ENCODE data around the gene CDH4.
A peak's percentile ranks its signal among the peaks of the same experiment; 100 is the strongest.

The CDH4 gene

GRCh38 chr20:61948586-61949362, 696.7 kb downstream of the CDH4 start:
- DNase-seq, result no peak

DNA sequence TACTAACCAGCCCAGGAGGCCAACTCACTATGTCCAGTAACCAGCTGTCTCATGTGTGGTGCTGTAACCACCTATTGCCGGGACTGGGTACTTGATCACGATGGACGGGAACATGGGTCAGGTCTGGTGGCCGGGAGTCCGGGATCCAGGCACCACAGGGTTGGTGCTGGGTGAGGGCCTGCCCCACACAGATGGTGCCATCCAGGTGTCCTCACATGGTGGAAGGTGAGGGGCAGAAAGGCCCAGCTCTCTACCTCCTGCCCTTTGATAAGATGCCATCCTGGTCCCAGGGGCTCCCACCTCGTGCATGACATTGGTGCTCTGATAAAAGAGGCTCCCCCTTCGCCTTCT, 697.3 kb downstream of the CDH4 start:
- DNase-seq, result no peak

DNA sequence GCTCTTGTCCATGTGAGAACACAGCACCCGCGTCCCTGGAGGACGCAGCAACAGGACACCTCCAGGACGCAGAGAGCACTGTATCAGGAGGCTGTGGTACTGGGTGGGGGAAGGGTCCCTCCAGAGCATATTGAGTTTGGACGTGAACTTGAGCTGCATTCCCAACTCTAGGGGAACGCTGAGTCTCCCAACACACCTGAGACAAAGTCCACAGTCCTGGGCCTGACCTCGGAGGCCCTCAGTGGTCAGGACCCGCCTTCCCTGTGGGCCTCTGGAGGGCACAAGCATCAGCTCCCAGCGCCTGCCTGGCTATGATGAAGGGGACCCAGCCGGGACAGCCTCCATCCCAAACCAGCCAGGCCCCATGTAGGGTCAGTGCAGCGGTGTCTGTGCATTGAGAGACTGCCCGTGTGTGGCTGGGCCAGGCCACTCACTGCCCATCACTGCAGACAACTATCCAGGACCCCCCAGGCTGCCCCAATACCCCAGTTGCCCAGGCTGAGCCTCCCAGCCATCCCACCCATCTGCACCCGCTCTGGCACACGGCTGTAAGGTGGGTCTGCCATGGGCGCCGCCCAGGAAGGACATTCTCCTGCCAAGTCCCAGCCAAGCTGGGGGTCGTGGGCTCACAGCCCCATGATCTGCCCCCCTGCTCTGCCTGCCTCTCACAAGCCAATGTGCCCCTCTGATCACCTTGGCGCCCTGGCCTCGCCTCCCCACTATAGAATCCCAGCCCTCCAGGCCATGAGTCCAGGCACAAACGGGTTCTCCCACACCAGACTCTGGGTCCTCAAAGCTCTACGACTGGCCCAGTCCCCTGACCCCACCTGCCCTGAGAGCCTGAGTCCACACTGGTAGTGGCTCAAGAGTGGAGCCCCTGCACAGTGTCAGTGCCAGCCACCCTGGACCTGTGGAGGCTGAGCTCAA, 697.9 kb downstream of the CDH4 start:
- no peak for DNase-seq

DNA sequence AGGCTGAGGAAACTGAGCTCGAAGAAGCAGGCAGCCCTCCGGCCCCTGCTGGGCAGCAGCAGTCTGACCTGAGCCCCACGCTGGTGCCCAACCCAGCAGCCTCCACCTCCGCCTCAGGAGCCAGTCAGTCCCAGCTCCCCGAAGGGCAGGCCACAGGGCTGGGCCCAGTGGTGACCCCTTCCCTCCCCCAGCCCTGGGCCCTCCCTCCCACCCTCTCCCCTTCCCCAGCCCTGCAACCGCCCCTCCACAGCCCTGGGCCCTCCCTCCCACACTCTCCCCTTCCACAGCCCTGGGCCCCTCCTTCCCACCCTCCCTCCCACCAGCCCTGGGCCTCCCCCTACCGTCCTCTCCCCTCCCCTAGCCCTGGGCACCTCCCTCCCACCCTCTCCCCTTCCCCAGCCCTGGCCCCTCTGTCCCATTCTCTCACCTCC, 698.6 kb downstream of the CDH4 start:
- no peak for DNase-seq

GRCh38 chr20:61951695-61952533, 699.9 kb downstream of the CDH4 start:
- no peak for DNase-seq

- peak; percentile 29 for DNase-seq
These were observed 701.3 kb downstream of the CDH4 start for GRCh38 chr20:61953037-61954021.

DNA sequence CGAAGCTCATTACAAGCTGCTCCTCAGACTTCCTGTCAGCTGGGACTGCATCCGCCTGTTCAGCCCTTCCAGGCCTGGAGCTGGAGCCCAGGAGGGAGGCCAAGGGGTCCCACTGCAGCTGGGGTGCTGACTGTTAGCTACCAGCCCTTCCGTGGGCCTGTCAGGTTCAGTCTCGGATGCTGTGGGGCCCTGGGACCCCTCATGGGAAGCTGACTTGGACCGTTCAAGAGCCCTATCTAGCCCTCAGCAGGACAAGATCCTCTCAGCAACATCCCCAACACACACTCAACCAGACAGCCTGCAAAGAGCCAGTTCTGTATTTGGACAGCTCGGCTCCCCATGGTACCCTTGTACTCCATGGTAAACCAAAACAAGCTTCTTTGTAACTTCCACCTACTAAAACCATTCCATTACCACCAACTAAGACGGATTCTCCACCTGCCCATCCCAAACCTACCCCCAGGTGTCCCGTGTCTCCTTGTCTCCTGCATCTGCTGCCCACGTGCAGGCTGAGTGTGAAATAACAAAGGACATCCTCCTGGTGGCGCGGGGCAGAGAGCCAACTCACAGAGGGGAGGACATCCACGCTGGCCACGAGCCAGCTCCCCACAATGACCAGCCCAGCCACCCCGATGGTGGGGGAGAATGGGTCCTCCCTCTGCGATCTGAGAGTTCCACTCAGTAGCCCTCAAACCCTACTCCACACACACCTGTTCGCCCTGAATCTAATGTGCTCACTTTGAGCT, 702.4 kb downstream of the CDH4 start:
- no peak for DNase-seq

DNA sequence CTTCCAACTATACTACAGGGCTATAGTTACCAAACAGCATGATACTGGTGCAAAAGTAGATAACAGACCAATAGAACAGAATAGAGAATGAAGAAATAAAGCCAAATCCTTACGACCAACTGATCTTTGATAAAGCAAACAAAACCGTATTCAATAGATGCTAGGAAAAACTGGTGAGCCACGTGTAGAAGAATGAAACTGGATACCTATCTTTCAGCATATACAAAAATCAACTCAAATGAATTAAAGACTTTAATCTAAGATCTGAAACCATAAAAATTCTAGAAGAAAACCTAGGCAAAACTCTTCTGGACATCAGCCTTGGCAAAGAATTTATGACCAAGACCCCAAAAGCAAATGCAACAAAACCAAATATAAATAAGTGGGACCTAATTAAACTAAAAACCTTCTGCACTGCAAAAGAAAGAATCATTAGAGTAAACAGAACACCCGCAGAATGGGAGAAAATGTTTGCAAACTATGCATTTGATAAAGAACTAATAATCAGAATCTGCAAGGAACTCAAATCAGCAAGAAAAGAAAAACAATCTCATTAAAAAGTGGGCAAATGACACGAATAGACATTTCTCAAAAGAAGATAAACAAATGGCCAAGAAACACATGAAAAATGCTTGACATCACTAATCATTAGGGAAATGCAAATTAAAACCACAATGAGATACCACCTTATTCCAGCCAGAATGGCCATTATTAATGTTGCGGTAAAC, 703.8 kb downstream of the CDH4 start:
- no peak for DNase-seq

GRCh38 chr20:61956396-61957342, 704.6 kb downstream of the CDH4 start:
- DNase-seq, result no peak

- DNase-seq, result no peak
These were observed 706.1 kb downstream of the CDH4 start for GRCh38 chr20:61957961-61958715.

DNA sequence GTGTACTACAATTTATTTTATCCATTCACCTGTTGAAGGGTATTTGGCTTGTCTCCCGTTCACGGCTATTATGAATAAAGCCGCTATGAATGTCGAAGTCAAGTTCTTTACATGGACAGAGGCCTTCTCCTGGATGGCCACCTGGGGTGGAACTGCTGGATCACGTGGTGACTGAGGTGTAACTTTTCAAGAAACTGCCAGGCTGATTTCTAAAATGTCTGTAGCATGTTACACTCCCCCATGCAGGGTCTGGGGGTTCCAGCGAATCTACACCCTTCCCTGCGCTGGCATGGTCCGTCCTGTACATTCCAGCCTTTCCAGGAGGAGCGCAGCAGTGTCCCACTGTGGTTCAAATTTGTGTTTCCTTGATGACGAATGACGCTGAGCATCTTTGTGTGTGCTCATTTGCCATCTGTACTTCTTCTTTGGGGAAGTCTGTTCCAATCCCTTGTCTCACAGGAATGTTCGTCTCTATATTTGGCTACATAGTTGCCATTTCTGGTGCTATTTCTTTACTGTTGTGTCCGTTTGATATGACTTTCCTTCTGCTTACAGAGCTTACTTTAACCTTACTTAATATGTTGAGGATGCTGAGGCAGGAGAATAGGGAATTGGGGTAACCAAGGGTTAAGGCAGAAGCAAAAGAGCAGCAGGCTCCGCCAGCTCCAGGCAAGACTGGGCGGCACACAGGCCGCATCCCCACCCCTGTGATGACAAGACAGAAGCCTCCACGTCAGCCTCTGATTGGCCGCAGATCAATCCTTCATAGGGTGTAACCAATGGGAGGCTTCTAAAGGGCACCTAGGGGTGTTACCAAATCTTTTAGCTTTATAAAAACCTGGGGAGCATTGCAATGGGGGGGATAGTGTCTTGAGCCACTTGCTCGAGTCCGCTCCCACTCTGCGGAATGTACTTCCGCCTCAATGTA, 707.0 kb downstream of the CDH4 start:
- no peak for DNase-seq

GRCh38 chr20:61960836-61961235, 708.8 kb downstream of the CDH4 start:
- DNase-seq, result no peak

DNA sequence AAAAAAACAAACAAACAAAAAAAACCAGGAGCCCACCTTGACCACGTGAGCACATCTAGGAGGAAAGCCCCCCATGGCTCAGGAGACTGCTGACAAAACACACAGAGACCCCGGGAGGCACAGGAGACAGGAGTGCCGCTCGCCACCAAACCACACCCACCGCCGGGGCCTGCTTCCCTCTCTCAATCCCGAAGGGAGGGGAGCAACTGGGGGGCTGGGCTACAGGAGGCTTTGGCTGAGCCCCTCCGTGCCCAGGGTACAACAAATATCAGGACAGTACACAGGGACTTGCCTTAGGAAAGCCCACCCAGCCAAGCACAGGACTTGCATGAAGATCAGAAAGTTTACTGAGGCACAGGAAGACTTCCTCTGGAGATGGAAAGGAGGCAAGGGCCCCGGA, 711.1 kb downstream of the CDH4 start:
- DNase-seq, result no peak

DNA sequence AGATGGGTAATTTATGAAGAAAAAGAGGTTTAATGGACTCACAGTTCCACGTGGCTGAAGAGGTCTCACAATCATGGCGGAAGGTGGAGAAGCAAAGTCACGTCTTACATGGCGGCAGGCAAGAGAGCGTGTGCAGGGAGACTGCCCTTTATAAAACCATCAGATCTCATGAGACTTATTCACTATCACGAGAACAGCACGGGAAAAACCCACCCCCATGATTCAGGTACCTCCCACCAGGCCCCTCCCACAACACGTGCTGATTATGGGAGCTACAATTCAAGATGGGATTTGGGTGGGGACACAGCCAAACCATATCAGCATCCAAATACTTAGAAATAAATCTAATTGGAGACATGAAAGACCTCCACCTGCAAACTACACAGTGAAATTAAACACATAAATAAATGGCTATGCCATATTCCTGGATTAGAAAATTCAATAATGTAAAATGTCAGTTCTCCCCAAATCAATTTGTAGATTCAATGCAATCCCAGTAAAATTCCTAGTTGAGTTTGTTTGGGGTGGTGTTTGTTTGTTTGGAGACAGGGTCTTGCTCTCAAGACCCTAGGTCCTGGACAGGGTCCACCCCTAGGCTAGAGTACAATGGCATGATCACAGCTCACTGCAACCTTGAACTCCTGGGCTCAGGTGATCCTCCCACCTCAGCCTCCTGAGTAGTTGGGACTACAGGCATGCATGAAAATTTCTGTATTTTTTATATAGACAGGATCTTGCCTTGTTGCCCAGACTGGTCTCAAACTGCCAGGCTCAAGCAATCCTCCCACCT, 712.0 kb downstream of the CDH4 start:
- DNase-seq, result no peak

- DNase-seq, result no peak
These were observed 712.9 kb downstream of the CDH4 start for GRCh38 chr20:61964675-61965605.

All from NCI-H1436 (cell line).